Thyroid gland (tissue), 4 donors: ENCODE results near the gene FITM1. TPM values are rescaled to one million over a fixed set of nuclear protein-coding genes. Genes with fewer than 3 reads are reported as not detected.
A peak's percentile ranks its signal among the peaks of the same experiment; 100 is the strongest.

Experiments
- DNase-seq, 2 donors: peaks; one replicate each; pipeline ENCODE4 v3.0.0-alpha.2; 2019
- H3K27ac ChIP-seq, 3 donors: fragments of 200-600 bp; sonication (generic); 1 replicate in 2 of 3; 2 replicates in 1 of 3; pipeline ENCODE4 v1.5.1; 2016 to 2019; ENCODE audit warnings: mild to moderate bottlenecking in 1 of 3, moderate library complexity in 1 of 3
- H3K27me3 ChIP-seq: fragments of 200-600 bp; sonication (generic); one replicate; pipeline ENCODE4 v1.5.1; 2019
- H3K36me3 ChIP-seq, 2 donors: fragments of 200-600 bp; sonication (generic); one replicate each; pipeline ENCODE4 v1.5.1; 2016 to 2019
- H3K4me1 ChIP-seq, 2 donors: fragments of 200-600 bp; sonication (generic); one replicate each; pipeline ENCODE4 v1.5.1; 2017 to 2019
- H3K4me3 ChIP-seq, 3 donors: fragments of 200-600 bp; sonication (generic); replicated peaks in 1 of 3; 1 replicate in 2 of 3; 2 replicates in 1 of 3; pipeline ENCODE4 v1.5.1; 2016; ENCODE audit warnings: mild to moderate bottlenecking in 1 of 3
- H3K9me3 ChIP-seq: fragments of 200-600 bp; sonication (generic); one replicate; pipeline ENCODE4 v1.5.1; 2017
- CTCF ChIP-seq, 6 experiments: fragments of 200-600 bp in 3 of 6; fragments of 450-650 bp in 3 of 6; sonication (generic) in 3 of 6; IDR thresholded peaks; one replicate each; pipeline ENCODE4 v1.5.1; 2016 to 2019; ENCODE audit warnings: antibody characterized with exemption in 6 of 6, mild to moderate bottlenecking in 2 of 6, inconsistent platforms in 1 of 6, moderate library complexity in 1 of 6
- POLR2A ChIP-seq, 2 donors: fragments of 450-650 bp; IDR thresholded peaks; one replicate each; pipeline ENCODE4 v1.6.1; 2017; ENCODE audit warnings: antibody characterized with exemption in 2 of 2, mild to moderate bottlenecking in 2 of 2, moderate library complexity in 1 of 2
- WGBS, 2 donors: methylation state at CpG; one replicate each; pipeline ENCODE4 v1.1.5; 2017; 5-methylcytosine and 5-hydroxymethylcytosine counted together
- intact Hi-C: fragments of 100-400 bp; cut with DNase I; formaldehyde crosslinking; loops from one replicate; pipeline ENCODE4 v1.15.1; 2023
- total RNA-seq, 4 donors: library from RNA; depleted of rRNA; stranded (reverse); fragments of >200 nt; gene quantifications; one replicate each; pipeline ENCODE4 v1.2.3, GENCODE V29; 2016

Gene FITM1
- total RNA-seq, 4 donors from 2014 or later, result 0.63 to 3.5 (median 2.7) TPM; not detected in 1

- DNase-seq, result no peak
- Histone ChIP-seq H3K9me3 (no peaks in the 10 kb centered on the region), H3K27me3 (no peaks in the 10 kb centered on the region), H3K4me3 (no peak overlapping the region), H3K36me3 (no peaks in the 10 kb centered on the region), H3K27ac (peak overlapping the region in 2 of 3 donors; percentile 16 to 56), H3K4me1 (peaks cover 5 to 7% of the 10 kb centered on the region in 2 donors)
- 84 to 90% methylated on average over 6 to 15 of the region's 15 CpGs for WGBS, 2 donors
- no peak for TF ChIP-seq POLR2A (IDR thresholded peaks at IDR 0.05)
- TF ChIP-seq CTCF (IDR thresholded peaks at IDR 0.05), result no peak
- intact Hi-C loops, result no loop called here
Measured at GRCh38 chr14:24131549-24131966, 1.1 kb downstream of the FITM1 start.

- 57 to 60% methylated on average over 18 to 23 of the region's 24 CpGs for WGBS, 2 donors
- no peaks in the 10 kb centered on the region for H3K9me3 ChIP-seq
- peak overlapping the region in 1 of 3 donors; percentile 56 for H3K27ac ChIP-seq
- no peak for TF ChIP-seq CTCF (IDR thresholded peaks at IDR 0.05)
- no peak for TF ChIP-seq POLR2A (IDR thresholded peaks at IDR 0.05)
- H3K4me1 ChIP-seq, result peaks cover 11 to 13% of the 10 kb centered on the region in 2 donors
- intact Hi-C loops, result no loop called here
- H3K27me3 ChIP-seq, result no peaks in the 10 kb centered on the region
- no peak overlapping the region for H3K4me3 ChIP-seq
- H3K36me3 ChIP-seq, result no peaks in the 10 kb centered on the region
- peak; percentile 37 to 67 for DNase-seq
Measured at GRCh38 chr14:24132061-24132685, 1.7 kb downstream of the FITM1 start.

- Histone ChIP-seq H3K9me3 (no peaks in the 10 kb centered on the region), H3K4me1 (peaks cover 11 to 14% of the 10 kb centered on the region in 2 donors), H3K27ac (no peak overlapping the region), H3K36me3 (peaks cover 0 to 5% of the 10 kb centered on the region in 2 donors), H3K4me3 (no peak overlapping the region), H3K27me3 (no peaks in the 10 kb centered on the region)
- DNase-seq, result no peak
- TF ChIP-seq POLR2A (IDR thresholded peaks at IDR 0.05) (no peak), CTCF (IDR thresholded peaks at IDR 0.05) (no peak)
- WGBS, 2 donors, result 97 to 100% methylated on average over 2 of the region's 2 CpGs
- intact Hi-C loops, result no loop called here
Measured at GRCh38 chr14:24132976-24133375, 2.5 kb downstream of the FITM1 start.

- Histone ChIP-seq H3K9me3 (no peaks in the 10 kb centered on the region), H3K4me3 (no peak overlapping the region), H3K36me3 (peaks cover 7 to 12% of the 10 kb centered on the region in 2 donors), H3K27ac (no peak overlapping the region), H3K27me3 (no peaks in the 10 kb centered on the region), H3K4me1 (peaks cover 11 to 14% of the 10 kb centered on the region in 2 donors)
- intact Hi-C loops, result no loop called here
- WGBS, 2 donors, result 93 to 95% methylated on average over 1 of the region's 1 CpG
- TF ChIP-seq CTCF (IDR thresholded peaks at IDR 0.05) (no peak), POLR2A (IDR thresholded peaks at IDR 0.05) (no peak)
- DNase-seq, result no peak
Measured at GRCh38 chr14:24133735-24134134, 3.3 kb downstream of the FITM1 start.

- Histone ChIP-seq H3K9me3 (no peaks in the 10 kb centered on the region), H3K27ac (peak overlapping the region; percentile 52 to 80 (median 62)), H3K4me3 (peak overlapping the region in 2 of 3 donors; percentile 10 to 83), H3K27me3 (no peaks in the 10 kb centered on the region), H3K36me3 (peaks cover 14 to 15% of the 10 kb centered on the region in 2 donors), H3K4me1 (peaks cover 17 to 27% of the 10 kb centered on the region in 2 donors)
- TF ChIP-seq POLR2A (IDR thresholded peaks at IDR 0.05) (no peak), CTCF (IDR thresholded peaks at IDR 0.05) (no peak)
- DNase-seq, result no peak
- intact Hi-C loops, result no loop called here
- 4 to 6% methylated on average over 8 of the region's 9 CpGs for WGBS, 2 donors
Measured at GRCh38 chr14:24135584-24135833, 5.0 kb downstream of the FITM1 start.
